Panc1 (cell line): ENCODE results near the gene TTC17. TPM values are rescaled to one million over a fixed set of nuclear protein-coding genes. Genes with fewer than 3 reads are reported as not detected.

ENCODE experiments used
- ATAC-seq: fragments of 200-7000 bp; cut with Tn5 transposase; 2 replicates; pipeline ENCODE4 v1.9.1; 2020; ENCODE audit warnings: mild to moderate bottlenecking, moderate library complexity
- BruUV-seq: library from RNA; stranded (reverse); fragments of 400-500 nt; replicated peaks from 2 replicates; lab custom pipeline; 2021; lab: Mats Ljungman, UMichigan
- CTCF ChIA-PET: fragments of 300-600 bp; sonication (Branson Sonifier 250); formaldehyde crosslinking; loops from one replicate; lab custom pipeline; 2022; ENCODE audit warnings: antibody characterized with exemption; lab: Charles Lee
- POLR2A ChIA-PET: fragments of 300-600 bp; sonication (Branson Sonifier 250); formaldehyde crosslinking; loops from one replicate; lab custom pipeline; 2022; ENCODE audit warnings: antibody characterized with exemption; lab: Charles Lee
- DNase-seq: peaks from one replicate; pipeline ENCODE4 v3.0.0-alpha.2; 2010; ENCODE audit warnings: low read depth, low spot score
- H3K27ac ChIP-seq: 2 replicates; pipeline ENCODE4 v1.5.1; 2011; ENCODE audit warnings: mild to moderate bottlenecking, low read length, inconsistent platforms
- H3K27me3 ChIP-seq: fragments of 200-500 bp; sonication (Bioruptor generic); 2 replicates; pipeline ENCODE4 v1.6.0; 2014; ENCODE audit warnings: low read length, inconsistent platforms; ENCODE audit not compliant: control insufficient read depth, insufficient read depth
- H3K36me3 ChIP-seq: fragments of 200-500 bp; sonication (Bioruptor generic); 2 replicates; pipeline ENCODE4 v1.5.1; 2014; ENCODE audit warnings: inconsistent platforms, mild to moderate bottlenecking, low read length, moderate library complexity; ENCODE audit not compliant: control insufficient read depth, insufficient read depth
- H3K4me1 ChIP-seq: 2 replicates; pipeline ENCODE4 v1.5.1; 2011; ENCODE audit warnings: inconsistent platforms, mild to moderate bottlenecking, low read length, moderate library complexity; ENCODE audit not compliant: control insufficient read depth, insufficient read depth
- H3K4me3 ChIP-seq, 2 experiments: 2 replicates each; pipeline ENCODE4 v1.5.1; 2011 to 2012; ENCODE audit warnings: low read depth in 2 of 2, low read length in 2 of 2, mild to moderate bottlenecking in 2 of 2, inconsistent platforms in 1 of 2, moderate library complexity in 1 of 2
- H3K9me3 ChIP-seq: fragments of 200-500 bp; sonication (Bioruptor generic); 2 replicates; pipeline ENCODE4 v1.5.1; 2014; ENCODE audit warnings: low read depth, mild to moderate bottlenecking, inconsistent platforms, low read length, moderate library complexity; ENCODE audit not compliant: control insufficient read depth, insufficient read depth
- POLR2AphosphoS5 ChIP-seq: IDR thresholded peaks from 2 replicates; pipeline ENCODE4 v1.6.1; 2012; ENCODE audit warnings: mild to moderate bottlenecking, low read depth, low read length, moderate library complexity
- REST ChIP-seq, 2 experiments: IDR thresholded peaks; 2 replicates each; pipeline ENCODE4 v1.6.1; 2011 to 2012; ENCODE audit warnings: low read depth in 2 of 2, control low read depth in 1 of 2, low read length in 1 of 2, mild to moderate bottlenecking in 1 of 2, moderate library complexity in 1 of 2; ENCODE audit not compliant: insufficient read depth in 1 of 2
- SIN3A ChIP-seq: IDR thresholded peaks from 2 replicates; pipeline ENCODE4 v1.6.1; 2012; ENCODE audit warnings: low read depth, mild to moderate bottlenecking, low read length, moderate library complexity, borderline replicate concordance; ENCODE audit not compliant: insufficient read depth
- TCF7L2 ChIP-seq: IDR thresholded peaks from 2 replicates; pipeline ENCODE4 v1.6.1; 2011; ENCODE audit warnings: mild to moderate bottlenecking, low read depth, low read length, inconsistent platforms
- in situ Hi-C: cut with HindIII; loops from 2 replicates; pipeline ENCODE4 v1.10.0; 2016; ENCODE audit warnings: low sequenced_read_pairs, low pct_unique_long_range_greater_than_20kb
- intact Hi-C: fragments of 100-400 bp; cut with micrococcal nuclease; formaldehyde crosslinking; loops from one replicate; pipeline ENCODE4 v1.10.0; 2022; ENCODE audit not compliant: unreplicated experiment
- total RNA-seq: library from RNA; stranded (reverse); gene quantifications from one replicate; pipeline ENCODE4 v1.2.1, GENCODE V29; 2021; ENCODE audit not compliant: unreplicated experiment
- TF ChIP-seq, protein P1 (sequence below): fragments of 450-650 bp; IDR thresholded peaks from 2 replicates; pipeline ENCODE4 v1.5.1; 2017; ENCODE audit warnings: mild to moderate bottlenecking

TTC17 gene
- total RNA-seq, 1 experiment from 2014 or later = 54.2 TPM

DNA sequence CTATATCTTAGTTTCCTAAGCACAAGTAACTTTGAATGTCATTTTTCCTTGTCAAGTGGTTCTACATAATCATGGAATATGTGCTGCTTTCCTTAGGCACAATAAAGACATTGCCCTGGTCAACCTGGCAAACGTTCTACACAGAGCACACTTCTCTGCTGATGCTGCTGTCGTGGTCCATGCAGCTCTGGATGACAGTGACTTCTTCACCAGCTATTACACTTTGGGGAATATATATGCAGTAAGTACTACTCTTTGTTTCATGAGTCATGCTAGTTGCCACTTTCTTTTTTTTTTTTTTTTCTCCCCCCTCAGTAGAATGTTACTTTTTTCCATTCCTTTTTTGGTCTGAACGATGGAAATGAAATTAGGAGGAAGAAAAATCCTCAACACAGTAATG is 38.5 kb downstream of the TTC17 start:
- no TSS peak for BruUV-seq
- ChIA-PET POLR2A (no interaction called here), CTCF (interaction anchor here (0.7 kb wide), 1 partner anchor 771 kb away, joined by 8 read pairs; no protein-coding TSS in a partner anchor)
- ATAC-seq = no peak
- H3K27ac ChIP-seq = no peak overlapping the region
- no peak overlapping the region for H3K4me3 ChIP-seq
- no peaks in the 10 kb centered on the region for H3K4me1 ChIP-seq
- TF ChIP-seq SIN3A = no peak
- no peak for TF ChIP-seq TCF7L2
- no peak for TF ChIP-seq POLR2AphosphoS5
- TF ChIP-seq, protein P1, sequence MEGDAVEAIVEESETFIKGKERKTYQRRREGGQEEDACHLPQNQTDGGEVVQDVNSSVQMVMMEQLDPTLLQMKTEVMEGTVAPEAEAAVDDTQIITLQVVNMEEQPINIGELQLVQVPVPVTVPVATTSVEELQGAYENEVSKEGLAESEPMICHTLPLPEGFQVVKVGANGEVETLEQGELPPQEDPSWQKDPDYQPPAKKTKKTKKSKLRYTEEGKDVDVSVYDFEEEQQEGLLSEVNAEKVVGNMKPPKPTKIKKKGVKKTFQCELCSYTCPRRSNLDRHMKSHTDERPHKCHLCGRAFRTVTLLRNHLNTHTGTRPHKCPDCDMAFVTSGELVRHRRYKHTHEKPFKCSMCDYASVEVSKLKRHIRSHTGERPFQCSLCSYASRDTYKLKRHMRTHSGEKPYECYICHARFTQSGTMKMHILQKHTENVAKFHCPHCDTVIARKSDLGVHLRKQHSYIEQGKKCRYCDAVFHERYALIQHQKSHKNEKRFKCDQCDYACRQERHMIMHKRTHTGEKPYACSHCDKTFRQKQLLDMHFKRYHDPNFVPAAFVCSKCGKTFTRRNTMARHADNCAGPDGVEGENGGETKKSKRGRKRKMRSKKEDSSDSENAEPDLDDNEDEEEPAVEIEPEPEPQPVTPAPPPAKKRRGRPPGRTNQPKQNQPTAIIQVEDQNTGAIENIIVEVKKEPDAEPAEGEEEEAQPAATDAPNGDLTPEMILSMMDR = no peak
- TF ChIP-seq REST (IDR thresholded peaks at IDR 0.05; ENCODE audit: insufficient read depth in 1 of 2, low read depth in 2 of 2, low read length in 1 of 2) = no peak
- intact Hi-C loops = no loop called here
- no peak for DNase-seq
- H3K36me3 ChIP-seq = peaks cover 59% of the 10 kb centered on the region
- in situ Hi-C loops = no loop called here
- H3K9me3 ChIP-seq = no peaks in the 10 kb centered on the region
- no peaks in the 10 kb centered on the region for H3K27me3 ChIP-seq

DNA sequence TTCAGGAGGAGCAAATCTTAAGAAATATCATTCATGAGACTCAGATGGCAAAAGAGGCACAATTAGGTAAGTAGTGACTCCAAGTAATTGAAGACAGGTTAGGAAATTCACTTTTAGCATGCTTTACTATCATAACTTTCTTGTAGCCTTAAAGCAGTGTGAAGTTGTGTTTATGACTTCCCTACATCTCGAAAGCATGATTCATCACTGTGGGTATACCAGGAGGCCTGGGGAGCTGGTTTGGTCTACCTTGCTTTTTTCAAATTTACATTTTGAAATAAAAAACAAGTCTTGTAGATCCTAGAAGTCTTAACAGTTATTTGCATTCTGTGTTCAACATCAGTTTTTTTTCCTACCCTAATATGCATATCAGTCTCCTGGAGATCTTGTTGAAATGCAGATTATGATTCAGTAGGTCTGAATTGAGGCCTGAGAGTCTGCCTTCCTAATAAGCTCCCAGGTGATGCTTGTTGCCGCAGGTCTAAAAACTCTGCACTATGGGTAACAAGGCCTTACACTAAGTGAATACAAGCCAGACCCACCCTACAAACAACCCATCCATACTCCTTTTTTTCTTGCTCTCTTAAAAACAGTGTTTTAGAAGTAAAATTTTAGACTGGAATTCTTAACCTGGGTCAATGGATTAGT is 41.4 kb downstream of the TTC17 start:
- H3K4me3 ChIP-seq = no peak overlapping the region
- H3K9me3 ChIP-seq = no peaks in the 10 kb centered on the region
- ATAC-seq (no peak), DNase-seq (no peak)
- H3K4me1 ChIP-seq = no peaks in the 10 kb centered on the region
- intact Hi-C loops = no loop called here
- in situ Hi-C loops = no loop called here
- TF ChIP-seq REST (IDR thresholded peaks at IDR 0.05; ENCODE audit: insufficient read depth in 1 of 2, low read depth in 2 of 2, low read length in 1 of 2) = no peak
- TF ChIP-seq, protein P1 = no peak
- TF ChIP-seq POLR2AphosphoS5 = no peak
- no peak for TF ChIP-seq SIN3A
- TF ChIP-seq TCF7L2 = no peak
- ChIA-PET POLR2A (interaction anchor here (0.6 kb wide), 1 partner anchor 41 kb away, joined by 3 read pairs; the partner anchor contains the start of gene TTC17), CTCF (no interaction called here)
- BruUV-seq = no TSS peak
- peaks cover 65% of the 10 kb centered on the region for H3K36me3 ChIP-seq
- H3K27me3 ChIP-seq = no peaks in the 10 kb centered on the region
- H3K27ac ChIP-seq = no peak overlapping the region
